Jurkat, Clone E6-1 (cell line): Measurements from ENCODE around the gene PAX2.

ENCODE experiments used
- DNase-seq: peaks from one replicate; pipeline ENCODE4 v3.0.0-alpha.2; 2011; ENCODE audit warnings: low read depth, low spot score
- H3K4me3 ChIP-seq: 2 replicates; pipeline ENCODE4 v1.5.1; 2011; ENCODE audit warnings: mild to moderate bottlenecking, low read length, control low read depth, moderate library complexity

Gene PAX2

GRCh38 chr10:100736809-100737354 is 8.5 kb upstream of the PAX2 start:
- DNase-seq, result no peak
- no peak overlapping the region for H3K4me3 ChIP-seq

- H3K4me3 ChIP-seq, result no peak overlapping the region
- no peak for DNase-seq
Observed at GRCh38 chr10:100737355-100738054, 7.9 kb upstream of the PAX2 start.

- DNase-seq, result no peak
- H3K4me3 ChIP-seq, result no peak overlapping the region
Observed at GRCh38 chr10:100738055-100738827, 7.1 kb upstream of the PAX2 start.

GRCh38 chr10:100739517-100740368 is 5.6 kb upstream of the PAX2 start:
- DNase-seq, result no peak
- H3K4me3 ChIP-seq, result no peak overlapping the region

GRCh38 chr10:100740476-100741377 is 4.7 kb upstream of the PAX2 start:
- no peak overlapping the region for H3K4me3 ChIP-seq
- no peak for DNase-seq

- no peak overlapping the region for H3K4me3 ChIP-seq
- no peak for DNase-seq
Observed at GRCh38 chr10:100741378-100742075, 3.9 kb upstream of the PAX2 start.

GRCh38 chr10:100742076-100742771 is 3.2 kb upstream of the PAX2 start:
- no peak overlapping the region for H3K4me3 ChIP-seq
- DNase-seq, result no peak

GRCh38 chr10:100742936-100743335 is 2.4 kb upstream of the PAX2 start:
- H3K4me3 ChIP-seq, result no peak overlapping the region
- no peak for DNase-seq

GRCh38 chr10:100743626-100744135 is 1.7 kb upstream of the PAX2 start:
- DNase-seq, result peak; percentile 54
- no peak overlapping the region for H3K4me3 ChIP-seq

- no peak overlapping the region for H3K4me3 ChIP-seq
- DNase-seq, result no peak
Observed at GRCh38 chr10:100744136-100744986, 1.0 kb upstream of the PAX2 start.

- no peak for DNase-seq
- no peak overlapping the region for H3K4me3 ChIP-seq
Observed at GRCh38 chr10:100745882-100746783, 751 bp downstream of the PAX2 start.

GRCh38 chr10:100746784-100747455 is 1.5 kb downstream of the PAX2 start:
- H3K4me3 ChIP-seq, result no peak overlapping the region
- DNase-seq, result no peak

GRCh38 chr10:100747456-100748230 is 2.3 kb downstream of the PAX2 start:
- no peak for DNase-seq
- H3K4me3 ChIP-seq, result no peak overlapping the region
